Activated gamma-delta T cell treated with Interleukin-2 at 50 U/mL for 16 hours (primary cell): ENCODE results near the gene PLA2G2A.
"Not testable (repeated sequence)": the region's sequence is repeated elsewhere in the genome, so short reads cannot be mapped to it uniquely, and the experiment has no call there.

Experiments used
- DNase-seq: peaks from one replicate; pipeline ENCODE4 v3.0.0-alpha.2; 2020

Gene PLA2G2A, protein sequence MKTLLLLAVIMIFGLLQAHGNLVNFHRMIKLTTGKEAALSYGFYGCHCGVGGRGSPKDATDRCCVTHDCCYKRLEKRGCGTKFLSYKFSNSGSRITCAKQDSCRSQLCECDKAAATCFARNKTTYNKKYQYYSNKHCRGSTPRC

GRCh38 chr1:19979494-19979977 lies at the start of gene PLA2G2A:
TSS of gene PLA2G2A (minus strand) at chr1:19979618. CDS start at chr1:19978773, 845 bp downstream.
- DNase-seq: no peak

GRCh38 chr1:20028726-20029125 lies 49.3 kb upstream of the PLA2G2A start:
- no peak for DNase-seq

DNA sequence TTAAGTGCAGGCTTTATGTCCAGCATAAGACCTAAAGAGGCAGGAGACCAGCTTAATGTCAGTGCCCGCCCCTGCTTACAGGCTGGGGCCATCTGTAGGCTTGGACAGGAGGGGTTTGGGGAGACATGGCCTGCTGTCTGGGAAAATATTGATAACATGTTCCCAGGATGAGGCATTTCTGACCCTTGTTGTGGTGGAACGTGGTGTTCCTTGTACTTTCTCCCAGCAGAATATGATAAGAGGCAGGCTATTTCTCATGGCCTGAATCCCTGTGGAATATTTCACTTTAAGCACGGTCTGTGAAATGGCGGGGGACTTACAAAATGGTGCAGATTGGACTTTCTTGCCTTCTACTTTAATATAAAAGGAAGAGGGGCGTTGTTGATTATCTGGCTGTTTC lies 48.7 kb upstream of the PLA2G2A start:
- DNase-seq: no peak

DNA sequence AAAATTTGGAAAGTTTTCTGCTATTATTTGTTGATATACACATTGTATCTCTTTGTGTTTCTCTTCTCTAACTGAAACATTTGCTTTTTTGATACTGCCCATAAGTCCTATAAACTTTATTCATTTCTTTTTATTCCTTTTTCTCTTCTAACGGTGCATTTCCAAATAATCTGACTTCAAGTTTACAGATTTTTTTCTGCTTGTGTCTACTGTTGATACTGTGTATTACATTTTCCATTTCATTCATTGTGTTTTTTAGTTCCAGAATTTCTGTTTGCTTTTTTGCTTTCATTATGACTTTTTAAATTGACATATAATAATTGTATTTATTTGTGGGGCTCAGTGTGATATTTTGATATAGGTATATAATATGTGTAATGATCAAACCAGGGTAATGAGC lies 38.3 kb upstream of the PLA2G2A start:
- no peak for DNase-seq

DNA sequence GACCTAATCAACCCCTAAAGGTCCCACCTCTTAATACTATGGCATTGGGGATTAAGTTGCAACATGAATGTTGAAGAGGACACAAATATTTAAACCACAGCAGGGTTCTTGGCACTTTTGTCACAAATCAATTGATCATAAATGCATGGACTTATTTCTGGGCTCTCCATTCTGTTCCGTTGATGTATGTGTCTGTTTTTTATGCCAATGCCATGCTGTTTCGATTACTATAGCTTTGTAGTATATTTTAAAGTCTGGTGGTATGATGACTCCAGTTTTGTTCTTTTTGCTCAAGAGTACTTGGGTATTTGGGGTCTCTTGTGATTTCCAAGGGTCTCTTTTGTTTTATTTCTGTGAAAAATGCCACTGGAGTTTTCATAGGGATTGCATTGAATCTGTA lies 34.7 kb upstream of the PLA2G2A start:
- DNase-seq: no peak

DNA sequence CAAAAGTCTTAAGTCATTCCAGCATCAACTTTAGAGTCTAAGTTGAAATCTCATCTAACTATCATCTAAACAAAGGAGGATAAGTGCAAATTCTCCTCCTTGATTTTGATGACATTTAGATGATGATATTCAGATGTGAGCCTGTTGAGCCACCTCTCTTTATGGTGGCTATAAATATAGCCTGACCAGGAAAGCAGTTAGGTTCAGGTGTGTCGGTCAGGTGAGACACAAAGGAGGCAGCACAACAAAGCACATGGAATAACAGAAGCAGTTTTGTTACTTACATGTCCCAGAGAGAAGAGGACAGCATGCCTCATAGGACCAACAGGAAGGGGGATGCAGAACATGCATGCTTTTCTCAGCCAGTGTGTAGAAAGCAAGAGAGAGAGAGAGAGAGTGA lies 30.6 kb upstream of the PLA2G2A start:
- no peak for DNase-seq

- DNase-seq: no peak
These were observed 29.8 kb upstream of the PLA2G2A start for GRCh38 chr1:20009212-20009611.

DNA sequence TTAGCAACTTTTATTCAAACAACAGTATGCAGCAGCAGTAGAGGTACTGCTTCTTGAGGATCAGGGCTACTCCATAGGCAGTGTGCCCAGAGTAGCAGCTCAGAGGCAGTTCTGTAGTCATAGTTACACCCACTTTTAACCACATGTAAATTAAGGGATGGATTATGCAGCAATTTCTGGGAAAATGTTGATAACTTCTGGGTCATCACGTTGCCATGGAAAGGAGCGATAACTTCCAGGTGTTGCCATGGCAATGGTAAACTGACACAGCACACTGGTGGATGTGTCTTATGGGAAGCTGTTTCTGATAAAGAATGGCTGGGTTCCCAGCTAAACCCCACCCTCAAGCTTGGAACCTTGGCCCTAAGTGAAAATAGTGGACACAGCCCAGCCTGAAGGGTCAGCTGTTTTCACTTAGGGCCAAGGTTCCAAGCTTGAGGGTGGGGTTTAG lies 29.0 kb upstream of the PLA2G2A start:
- DNase-seq: no peak

- DNase-seq: not testable (repeated sequence)
These were observed 19.4 kb upstream of the PLA2G2A start for GRCh38 chr1:19998823-19999222.

GRCh38 chr1:19990689-19991088 lies 11.3 kb upstream of the PLA2G2A start:
- no peak for DNase-seq

- not testable (repeated sequence) for DNase-seq
These were observed 10.8 kb upstream of the PLA2G2A start for GRCh38 chr1:19990182-19990582.

DNA sequence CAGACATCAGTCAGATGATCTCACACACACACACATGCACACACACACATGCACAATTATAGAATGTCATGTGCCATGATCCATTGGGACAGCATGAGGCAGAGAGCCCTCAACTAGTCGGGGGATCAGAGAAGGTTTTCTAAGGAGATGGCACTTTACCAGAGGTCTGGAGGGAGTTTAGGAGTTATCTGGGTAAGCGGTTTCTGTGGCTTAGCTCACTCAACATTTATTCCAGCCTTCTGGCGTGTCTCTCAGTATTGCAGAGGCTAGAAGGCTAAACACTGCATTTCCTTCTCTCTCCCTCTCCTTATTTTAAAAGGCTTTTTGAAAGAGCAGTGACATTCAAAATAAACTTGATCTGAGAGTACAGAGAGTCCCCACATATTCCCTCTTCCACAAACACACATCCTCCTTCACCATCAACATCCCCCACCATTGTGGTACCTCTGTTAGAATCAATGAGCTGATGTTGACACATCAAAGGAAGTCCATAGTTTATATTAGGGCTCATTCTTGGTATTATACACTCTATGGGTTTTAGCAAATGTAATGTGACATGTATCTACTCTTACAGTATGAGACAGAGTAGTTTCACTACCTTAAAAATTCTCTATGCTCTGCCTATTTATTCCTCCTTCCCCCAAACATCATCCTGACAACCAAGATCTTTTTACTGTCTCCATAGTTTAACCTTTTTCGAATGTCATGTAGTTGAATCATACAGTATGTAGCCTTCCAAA lies 9.0 kb upstream of the PLA2G2A start:
- no peak for DNase-seq

- DNase-seq: no peak
These were observed 8.3 kb upstream of the PLA2G2A start for GRCh38 chr1:19987719-19988118.

GRCh38 chr1:19984409-19985016 lies 5.1 kb upstream of the PLA2G2A start:
- DNase-seq: not testable (repeated sequence)

GRCh38 chr1:19981507-19982312 lies 2.3 kb upstream of the PLA2G2A start:
- DNase-seq: no peak

- no peak for DNase-seq
These were observed 1.7 kb upstream of the PLA2G2A start for GRCh38 chr1:19981170-19981506.

- no peak for DNase-seq
These were observed 896 bp upstream of the PLA2G2A start for GRCh38 chr1:19980314-19980713.

GRCh38 chr1:19978143-19978542 lies 1.3 kb downstream of the PLA2G2A start:
- DNase-seq: no peak

- no peak for DNase-seq
These were observed 3.0 kb downstream of the PLA2G2A start for GRCh38 chr1:19976317-19977003.

DNA sequence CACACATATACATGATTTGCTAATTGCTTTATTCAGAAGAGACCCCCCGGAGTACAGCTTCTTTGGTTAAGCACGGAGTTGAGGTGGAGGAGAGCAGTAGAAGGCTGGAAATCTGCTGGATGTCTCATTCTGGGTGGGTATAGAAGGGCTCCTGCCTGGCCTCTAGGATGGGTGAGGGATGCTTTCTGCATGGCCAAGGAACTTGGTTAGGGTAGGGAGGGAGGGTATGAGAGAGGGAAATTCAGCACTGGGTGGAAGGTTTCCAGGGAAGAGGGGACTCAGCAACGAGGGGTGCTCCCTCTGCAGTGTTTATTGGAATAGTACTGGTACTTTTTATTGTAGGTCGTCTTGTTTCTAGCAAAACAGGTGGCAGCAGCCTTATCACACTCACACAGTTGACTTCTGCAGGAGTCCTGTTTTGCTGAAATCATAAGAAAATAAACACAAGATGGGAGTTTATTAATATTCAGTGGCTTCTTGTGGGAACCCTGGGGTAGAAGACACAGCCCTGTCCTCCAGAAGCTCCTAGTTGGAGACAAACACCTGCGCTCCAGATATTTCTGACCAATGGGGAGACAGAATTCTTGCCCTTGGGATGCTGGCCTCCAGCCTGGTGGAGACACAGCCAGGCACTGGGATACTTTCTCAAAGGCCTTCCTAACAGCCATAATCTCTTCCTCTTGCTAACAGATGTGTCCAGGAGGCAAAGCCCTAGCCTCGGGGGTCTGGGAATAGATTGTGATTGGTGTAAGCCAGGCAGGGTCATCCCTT lies 3.8 kb downstream of the PLA2G2A start:
- DNase-seq: no peak

- no peak for DNase-seq
These were observed 4.5 kb downstream of the PLA2G2A start for GRCh38 chr1:19974822-19975416.

DNA sequence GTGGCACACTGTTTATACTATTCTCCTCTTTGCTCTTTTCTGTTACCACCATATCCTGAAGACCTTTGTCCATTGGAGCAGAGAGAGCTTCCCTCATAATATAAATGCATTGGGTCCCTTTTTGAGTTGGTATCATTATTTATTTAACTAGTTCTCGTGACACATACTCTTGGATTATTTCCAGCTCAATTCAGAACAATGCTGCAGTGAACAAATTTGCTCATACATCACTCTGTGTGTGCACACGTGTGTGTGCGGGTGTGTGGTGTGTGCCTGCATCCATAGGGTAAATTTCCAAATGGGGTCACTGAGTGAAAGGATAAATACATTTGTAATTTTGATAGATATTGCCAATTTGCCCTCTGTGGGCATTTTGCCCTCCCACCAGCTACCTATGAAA lies 5.8 kb downstream of the PLA2G2A start:
- DNase-seq: no peak
